ENCODE data around the gene PAK5.
"Not testable (repeated sequence)": the region's sequence is repeated elsewhere in the genome, so short reads cannot be mapped to it uniquely, and the experiment has no call there.

Gene PAK5

GRCh38 chr20:9672981-9673380, 165.9 kb downstream of the PAK5 start:
- no peak for DNase-seq

- no peak for DNase-seq
Observed at GRCh38 chr20:9672027-9672426, 166.8 kb downstream of the PAK5 start.

GRCh38 chr20:9668381-9668780, 170.5 kb downstream of the PAK5 start:
- DNase-seq, result no peak

- no peak for DNase-seq
Observed at GRCh38 chr20:9663423-9663822, 175.5 kb downstream of the PAK5 start.

- peak; percentile 3 for DNase-seq
Observed at GRCh38 chr20:9660236-9660868, 178.5 kb downstream of the PAK5 start.

- no peak for DNase-seq
Observed at GRCh38 chr20:9647741-9648140, 191.1 kb downstream of the PAK5 start.

GRCh38 chr20:9646375-9646774, 192.5 kb downstream of the PAK5 start:
- DNase-seq, result no peak

- no peak for DNase-seq
Observed at GRCh38 chr20:9642882-9643281, 196.0 kb downstream of the PAK5 start.

- not testable (repeated sequence) for DNase-seq
Observed at GRCh38 chr20:9641499-9642000, 197.3 kb downstream of the PAK5 start.

GRCh38 chr20:9637889-9638288, 201.0 kb downstream of the PAK5 start:
- DNase-seq, result no peak

- DNase-seq, result peak; percentile 1
Observed at GRCh38 chr20:9635750-9636149, 203.1 kb downstream of the PAK5 start.

GRCh38 chr20:9634327-9634726, 204.5 kb downstream of the PAK5 start:
- no peak for DNase-seq

- DNase-seq, result no peak
Observed at GRCh38 chr20:9632991-9633390, 205.9 kb downstream of the PAK5 start.

GRCh38 chr20:9632265-9632664, 206.6 kb downstream of the PAK5 start:
- no peak for DNase-seq

- DNase-seq, result no peak
Observed at GRCh38 chr20:9630554-9630953, 208.3 kb downstream of the PAK5 start.

GRCh38 chr20:9629831-9630230, 209.0 kb downstream of the PAK5 start:
- no peak for DNase-seq

GRCh38 chr20:9628589-9628988, 210.3 kb downstream of the PAK5 start:
- no peak for DNase-seq

GRCh38 chr20:9628141-9628540, 210.7 kb downstream of the PAK5 start:
- no peak for DNase-seq

- DNase-seq, result no peak
Observed at GRCh38 chr20:9627219-9627618, 211.7 kb downstream of the PAK5 start.

- DNase-seq, result no peak
Observed at GRCh38 chr20:9626357-9626756, 212.5 kb downstream of the PAK5 start.

GRCh38 chr20:9617940-9618339, 220.9 kb downstream of the PAK5 start:
- peak; percentile 13 for DNase-seq

GRCh38 chr20:9616833-9617461, 221.9 kb downstream of the PAK5 start:
- DNase-seq, result peak; percentile 43

- no peak for DNase-seq
Observed at GRCh38 chr20:9616455-9616805, 222.4 kb downstream of the PAK5 start.

- DNase-seq, result no peak
Observed at GRCh38 chr20:9615766-9616454, 223.0 kb downstream of the PAK5 start.

All from fibroblast of upper back skin (primary cell).